Karpas-422 (cell line): ENCODE data around the gene STXBP6. TPM values are rescaled to one million over a fixed set of nuclear protein-coding genes. Genes with fewer than 3 reads are reported as not detected.

Experiments
- DNase-seq: peaks from one replicate; pipeline ENCODE4 v3.0.0-alpha.2; 2015
- H2AFZ ChIP-seq: fragments of 200-600 bp; sonication (generic); 2 replicates; pipeline ENCODE4 v1.6.1; 2014; ENCODE audit warnings: antibody characterized with exemption, low read length, mixed read lengths
- H3K27ac ChIP-seq: fragments of 200-600 bp; sonication (generic); 2 replicates; pipeline ENCODE4 v1.5.1; 2014; ENCODE audit warnings: mild to moderate bottlenecking, low read length, moderate library complexity
- H3K27me3 ChIP-seq: fragments of 200-600 bp; sonication (generic); 2 replicates; pipeline ENCODE4 v1.6.1; 2014; ENCODE audit warnings: low read length, mixed read lengths
- H3K36me3 ChIP-seq: fragments of 200-600 bp; sonication (generic); 2 replicates; pipeline ENCODE4 v1.6.1; 2014; ENCODE audit warnings: low read length, mixed read lengths; ENCODE audit not compliant: insufficient read depth
- H3K4me1 ChIP-seq: fragments of 200-600 bp; sonication (generic); 2 replicates; pipeline ENCODE4 v1.6.1; 2014; ENCODE audit warnings: mild to moderate bottlenecking, low read length, mixed read lengths
- H3K4me2 ChIP-seq: fragments of 200-600 bp; sonication (generic); 2 replicates; pipeline ENCODE4 v1.6.1; 2014; ENCODE audit warnings: low read length, low read depth, mild to moderate bottlenecking; ENCODE audit not compliant: poor library complexity, severe bottlenecking
- H3K4me3 ChIP-seq: fragments of 200-600 bp; sonication (generic); 2 replicates; pipeline ENCODE4 v1.5.1; 2014; ENCODE audit warnings: mild to moderate bottlenecking, antibody characterized with exemption, low read length, mixed read lengths
- H3K79me2 ChIP-seq: fragments of 200-600 bp; sonication (generic); 2 replicates; pipeline ENCODE4 v1.6.1; 2014; ENCODE audit warnings: mild to moderate bottlenecking, low read length, mixed read lengths
- H3K9ac ChIP-seq: fragments of 200-600 bp; sonication (generic); 2 replicates; pipeline ENCODE4 v1.6.0; 2014; ENCODE audit warnings: low read length
- H3K9me2 ChIP-seq: fragments of 200-600 bp; sonication (generic), shearing (Covaris generic); replicated peaks from 2 replicates; pipeline ENCODE4 v1.6.0; 2014; ENCODE audit warnings: mild to moderate bottlenecking, low read length, moderate library complexity; ENCODE audit not compliant: insufficient read depth
- H3K9me3 ChIP-seq: fragments of 300-700, 200-600 bp; sonication (generic); 2 replicates; pipeline ENCODE4 v1.6.1; 2014; ENCODE audit warnings: low read length, mixed read lengths
- H4K20me1 ChIP-seq: fragments of 200-600 bp; sonication (generic); 2 replicates; pipeline ENCODE4 v1.6.1; 2014; ENCODE audit warnings: mild to moderate bottlenecking, antibody characterized with exemption, low read length, low read depth; ENCODE audit not compliant: insufficient read depth
- total RNA-seq: library from RNA; depleted of rRNA; stranded (reverse); fragments of >200 nt; shearing (Covaris generic); gene quantifications from 2 replicates; pipeline ENCODE4 v1.2.3, GENCODE V29; 2014; ENCODE audit warnings: low replicate concordance

STXBP6 gene
- total RNA-seq, 1 experiment from 2014 or later = 1.3 TPM

- no peaks in the 10 kb centered on the region for H3K36me3 ChIP-seq
- H3K4me2 ChIP-seq = no peak overlapping the region
- H3K27ac ChIP-seq = no peak overlapping the region
- no peak overlapping the region for H3K4me3 ChIP-seq
- H3K27me3 ChIP-seq = no peaks in the 10 kb centered on the region; the same call in 1 of the 2 replicates
- no peaks in the 10 kb centered on the region for H3K4me1 ChIP-seq
- no peaks in the 10 kb centered on the region for H4K20me1 ChIP-seq
- no peak overlapping the region for H2AFZ ChIP-seq
- no peaks in the 10 kb centered on the region for H3K79me2 ChIP-seq
- no peak for DNase-seq
- no peak overlapping the region for H3K9ac ChIP-seq
- H3K9me2 ChIP-seq = no peaks in the 10 kb centered on the region
- H3K9me3 ChIP-seq = no peaks in the 10 kb centered on the region; the same call in 1 of the 2 replicates
These were observed 64.9 kb downstream of the STXBP6 start for GRCh38 chr14:24984846-24985589.

- Histone ChIP-seq H2AFZ (no peak overlapping the region), H4K20me1 (no peaks in the 10 kb centered on the region), H3K27ac (no peak overlapping the region), H3K36me3 (no peaks in the 10 kb centered on the region), H3K9ac (no peak overlapping the region), H3K79me2 (no peaks in the 10 kb centered on the region), H3K4me2 (no peak overlapping the region), H3K27me3 (no peaks in the 10 kb centered on the region; the same call in 1 of the 2 replicates), H3K4me3 (no peak overlapping the region), H3K4me1 (no peaks in the 10 kb centered on the region), H3K9me2 (no peaks in the 10 kb centered on the region), H3K9me3 (peaks cover 7% of the 10 kb centered on the region; the same call in 1 of the 2 replicates)
- DNase-seq = no peak
These were observed 67.3 kb downstream of the STXBP6 start for GRCh38 chr14:24982472-24983155.

GRCh38 chr14:24979725-24980239 is 70.2 kb downstream of the STXBP6 start:
- Histone ChIP-seq H3K27ac (no peak overlapping the region), H2AFZ (no peak overlapping the region), H3K9me3 (peaks cover 7% of the 10 kb centered on the region; the same call in 1 of the 2 replicates), H3K9me2 (no peaks in the 10 kb centered on the region), H3K4me2 (no peak overlapping the region), H3K79me2 (no peaks in the 10 kb centered on the region), H3K4me1 (no peaks in the 10 kb centered on the region), H3K36me3 (no peaks in the 10 kb centered on the region), H3K9ac (no peak overlapping the region), H4K20me1 (no peaks in the 10 kb centered on the region), H3K4me3 (no peak overlapping the region), H3K27me3 (no peaks in the 10 kb centered on the region)
- DNase-seq = no peak

- H3K79me2 ChIP-seq = no peaks in the 10 kb centered on the region
- H3K27me3 ChIP-seq = no peaks in the 10 kb centered on the region
- H3K36me3 ChIP-seq = no peaks in the 10 kb centered on the region
- DNase-seq = no peak
- no peak overlapping the region for H3K27ac ChIP-seq
- no peaks in the 10 kb centered on the region for H3K9me2 ChIP-seq
- H3K4me2 ChIP-seq = no peak overlapping the region
- H4K20me1 ChIP-seq = no peaks in the 10 kb centered on the region
- peaks cover 7% of the 10 kb centered on the region; the same call in 1 of the 2 replicates for H3K9me3 ChIP-seq
- no peak overlapping the region for H3K4me3 ChIP-seq
- H3K4me1 ChIP-seq = no peaks in the 10 kb centered on the region
- H3K9ac ChIP-seq = no peak overlapping the region
- H2AFZ ChIP-seq = no peak overlapping the region
These were observed 70.9 kb downstream of the STXBP6 start for GRCh38 chr14:24978862-24979724.

GRCh38 chr14:24976602-24977001 is 73.3 kb downstream of the STXBP6 start:
- Histone ChIP-seq H2AFZ (no peak overlapping the region), H3K4me1 (no peaks in the 10 kb centered on the region), H3K36me3 (no peaks in the 10 kb centered on the region), H3K4me2 (no peak overlapping the region), H3K4me3 (no peak overlapping the region), H4K20me1 (no peaks in the 10 kb centered on the region), H3K9me3 (peaks cover 10% of the 10 kb centered on the region), H3K79me2 (no peaks in the 10 kb centered on the region), H3K27ac (no peak overlapping the region), H3K9me2 (no peaks in the 10 kb centered on the region), H3K27me3 (no peaks in the 10 kb centered on the region), H3K9ac (no peak overlapping the region)
- DNase-seq = no peak

- DNase-seq = no peak
These were observed 74.6 kb downstream of the STXBP6 start for GRCh38 chr14:24975393-24975792.

GRCh38 chr14:24974591-24975374 is 75.2 kb downstream of the STXBP6 start:
- DNase-seq = no peak
- no peaks in the 10 kb centered on the region for H3K9me2 ChIP-seq
- H3K4me3 ChIP-seq = no peak overlapping the region
- peaks cover 9% of the 10 kb centered on the region for H3K9me3 ChIP-seq
- H3K79me2 ChIP-seq = no peaks in the 10 kb centered on the region
- H3K4me2 ChIP-seq = no peak overlapping the region
- H3K27me3 ChIP-seq = no peaks in the 10 kb centered on the region
- no peaks in the 10 kb centered on the region for H4K20me1 ChIP-seq
- no peak overlapping the region for H3K9ac ChIP-seq
- no peak overlapping the region for H2AFZ ChIP-seq
- H3K4me1 ChIP-seq = no peaks in the 10 kb centered on the region
- H3K27ac ChIP-seq = no peak overlapping the region
- no peaks in the 10 kb centered on the region for H3K36me3 ChIP-seq

More at GRCh38 chr14:24975393-24975792, 74.6 kb downstream of the STXBP6 start:
- H3K4me3 ChIP-seq = no peak overlapping the region
- H2AFZ ChIP-seq = no peak overlapping the region
- no peak overlapping the region for H3K9ac ChIP-seq
- no peaks in the 10 kb centered on the region for H3K4me1 ChIP-seq
- peaks cover 10% of the 10 kb centered on the region for H3K9me3 ChIP-seq
- no peaks in the 10 kb centered on the region for H3K36me3 ChIP-seq
- H3K79me2 ChIP-seq = no peaks in the 10 kb centered on the region
- H3K9me2 ChIP-seq = no peaks in the 10 kb centered on the region
- no peak overlapping the region for H3K4me2 ChIP-seq
- H3K27ac ChIP-seq = no peak overlapping the region
- H4K20me1 ChIP-seq = no peaks in the 10 kb centered on the region
- no peaks in the 10 kb centered on the region for H3K27me3 ChIP-seq
